Neural cell (in vitro differentiated cells): Measurements from ENCODE around the gene PLXDC1. TPM values are rescaled to one million over a fixed set of nuclear protein-coding genes. Genes with fewer than 3 reads are reported as not detected.

Source experiments
- H2AFZ ChIP-seq: fragments of 200-600, 300-800 bp; sonication (generic), shearing (Covaris generic); 2 replicates; pipeline ENCODE4 v1.6.0; 2014; ENCODE audit warnings: low read depth, mild to moderate bottlenecking, antibody characterized with exemption, low read length, moderate library complexity
- H3F3A ChIP-seq: fragments of 200-600 bp; shearing (Covaris generic); 2 replicates; pipeline ENCODE4 v1.6.1; 2016; ENCODE audit warnings: mild to moderate bottlenecking, moderate library complexity, mixed read lengths, antibody characterized with exemption, low read length; ENCODE audit not compliant: insufficient read depth, poor library complexity, severe bottlenecking
- H3K27ac ChIP-seq: fragments of 200-600, 300-800 bp; sonication (generic), shearing (Covaris generic); 2 replicates; pipeline ENCODE4 v1.5.1; 2014; ENCODE audit warnings: mild to moderate bottlenecking, low read length, moderate library complexity
- H3K27me3 ChIP-seq: fragments of 300-800, 200-600 bp; sonication (generic), shearing (Covaris generic); 2 replicates; pipeline ENCODE4 v1.6.0; 2014; ENCODE audit warnings: mild to moderate bottlenecking, low read depth, low read length, moderate library complexity; ENCODE audit not compliant: insufficient read depth
- H3K36me3 ChIP-seq: fragments of 300-800, 200-600 bp; sonication (generic), shearing (Covaris generic); 2 replicates; pipeline ENCODE4 v1.5.1; 2014; ENCODE audit warnings: mild to moderate bottlenecking, antibody characterized with exemption, low read length, moderate library complexity; ENCODE audit not compliant: insufficient read depth
- H3K4me2 ChIP-seq: fragments of 300-800, 200-600 bp; sonication (generic), shearing (Covaris generic); 2 replicates; pipeline ENCODE4 v1.6.0; 2014; ENCODE audit warnings: mild to moderate bottlenecking, low read length
- H3K4me3 ChIP-seq: fragments of 300-800, 200-600 bp; sonication (generic), shearing (Covaris generic); 2 replicates; pipeline ENCODE4 v1.5.1; 2014; ENCODE audit warnings: mild to moderate bottlenecking, low read length, moderate library complexity
- H3K79me2 ChIP-seq: fragments of 200-600 bp; shearing (Covaris generic); replicated peaks from 2 replicates; pipeline ENCODE4 v1.6.0; 2014; ENCODE audit warnings: mild to moderate bottlenecking, low read length, moderate library complexity; ENCODE audit not compliant: insufficient read depth
- H3K9ac ChIP-seq: fragments of 300-800, 200-600 bp; sonication (generic), shearing (Covaris generic); 2 replicates; pipeline ENCODE4 v1.6.1; 2016; ENCODE audit warnings: mild to moderate bottlenecking, low read length, mixed read lengths
- H3K9me2 ChIP-seq: fragments of 200-600 bp; shearing (Covaris generic); 2 replicates; pipeline ENCODE4 v1.6.1; 2016; ENCODE audit warnings: mild to moderate bottlenecking, low read length, mixed read lengths; ENCODE audit not compliant: insufficient read depth
- H3K9me3 ChIP-seq: fragments of 200-600, 300-800 bp; sonication (generic), shearing (Covaris generic); 2 replicates; pipeline ENCODE4 v1.6.1; 2016; ENCODE audit warnings: mild to moderate bottlenecking, mixed run types, low read length, moderate library complexity, mixed read lengths
- H4K20me1 ChIP-seq: fragments of 200-600 bp; shearing (Covaris generic); 2 replicates; pipeline ENCODE4 v1.6.1; 2016; ENCODE audit warnings: mild to moderate bottlenecking, mixed run types; ENCODE audit not compliant: insufficient read depth
- CTCF ChIP-seq: fragments of 450-650 bp; IDR thresholded peaks from 2 replicates; pipeline ENCODE4 v1.5.1; 2014; ENCODE audit warnings: antibody characterized with exemption, mild to moderate bottlenecking, moderate library complexity; ENCODE audit not compliant: poor library complexity, severe bottlenecking
- EP300 ChIP-seq: fragments of 450-650 bp; conservative IDR thresholded peaks from 2 replicates; pipeline ENCODE4 v1.6.1; 2014; ENCODE audit warnings: antibody characterized with exemption, mild to moderate bottlenecking, moderate library complexity; ENCODE audit not compliant: poor library complexity, severe bottlenecking
- EZH2 ChIP-seq: fragments of 200-600, 300-800 bp; shearing (Covaris generic), sonication (generic); IDR thresholded peaks from 2 replicates; pipeline ENCODE4 v1.6.1; 2014; ENCODE audit warnings: antibody characterized with exemption, low read length, borderline replicate concordance, mild to moderate bottlenecking; ENCODE audit not compliant: insufficient read depth, poor library complexity, severe bottlenecking
- MXI1 ChIP-seq: fragments of 450-650 bp; conservative IDR thresholded peaks from 2 replicates; pipeline ENCODE4 v1.6.1; 2014; ENCODE audit warnings: antibody characterized with exemption, mild to moderate bottlenecking; ENCODE audit not compliant: poor library complexity, severe bottlenecking
- POLR2AphosphoS5 ChIP-seq: IDR thresholded peaks from 2 replicates; pipeline ENCODE4 v1.6.1; 2012
- RAD21 ChIP-seq: fragments of 450-650 bp; conservative IDR thresholded peaks from 2 replicates; pipeline ENCODE4 v1.6.1; 2014; ENCODE audit warnings: antibody characterized with exemption, mild to moderate bottlenecking, moderate library complexity
- REST ChIP-seq: IDR thresholded peaks from 2 replicates; pipeline ENCODE4 v1.6.1; 2012; ENCODE audit warnings: borderline replicate concordance
- SMC3 ChIP-seq: fragments of 450-650 bp; conservative IDR thresholded peaks from 2 replicates; pipeline ENCODE4 v1.6.1; 2014; ENCODE audit warnings: antibody characterized with exemption, mild to moderate bottlenecking, moderate library complexity; ENCODE audit not compliant: poor library complexity
- TAF1 ChIP-seq: IDR thresholded peaks from 2 replicates; pipeline ENCODE4 v1.6.1; 2012; ENCODE audit warnings: low read depth
- polyA plus RNA-seq: library from polyadenylated mRNA; depleted of rRNA; stranded (reverse); fragments of >200 nt; gene quantifications from 2 replicates; pipeline ENCODE4 v1.2.3, GENCODE V29; 2014

The PLXDC1 gene
- polyA plus RNA-seq, 1 donor from 2014 or later = 10.0 TPM

GRCh38 chr17:39177256-39177655, 25.8 kb upstream of the PLXDC1 start:
- no peaks in the 10 kb centered on the region for H3K79me2 ChIP-seq
- no peaks in the 10 kb centered on the region for H3K9me2 ChIP-seq
- no peaks in the 10 kb centered on the region for H3K9me3 ChIP-seq
- H3K36me3 ChIP-seq = peaks cover 10% of the 10 kb centered on the region
- H3K27ac ChIP-seq = no peak overlapping the region
- H3K9ac ChIP-seq = no peak overlapping the region
- H3K4me2 ChIP-seq = no peak overlapping the region
- H3K4me3 ChIP-seq = no peak overlapping the region
- no peaks in the 10 kb centered on the region for H4K20me1 ChIP-seq
- no peaks in the 10 kb centered on the region for H3K27me3 ChIP-seq
- no peak for TF ChIP-seq EP300
- H3F3A ChIP-seq = no peaks in the 10 kb centered on the region
- no peak overlapping the region for H2AFZ ChIP-seq

GRCh38 chr17:39175695-39176093, 24.3 kb upstream of the PLXDC1 start:
- Histone ChIP-seq H3K27ac (no peak overlapping the region), H3K36me3 (peaks cover 10% of the 10 kb centered on the region), H3K4me2 (no peak overlapping the region), H3K4me3 (no peak overlapping the region), H3K9me3 (no peaks in the 10 kb centered on the region), H3K79me2 (no peaks in the 10 kb centered on the region), H3K9ac (no peak overlapping the region), H3F3A (no peaks in the 10 kb centered on the region), H3K9me2 (no peaks in the 10 kb centered on the region), H4K20me1 (no peaks in the 10 kb centered on the region), H3K27me3 (no peaks in the 10 kb centered on the region), H2AFZ (no peak overlapping the region)
- TF ChIP-seq RAD21 = no peak
- no peak for TF ChIP-seq REST
- TF ChIP-seq SMC3 = no peak
- TF ChIP-seq MXI1 = no peak
- no peak for TF ChIP-seq EP300
- TF ChIP-seq EZH2 = no peak
- no peak for TF ChIP-seq TAF1
- TF ChIP-seq POLR2AphosphoS5 = no peak

- H3K79me2 ChIP-seq = no peaks in the 10 kb centered on the region
- no peaks in the 10 kb centered on the region for H3K9me2 ChIP-seq
- H3K27ac ChIP-seq = no peak overlapping the region
- H3K9me3 ChIP-seq = no peaks in the 10 kb centered on the region
- no peak overlapping the region for H3K4me2 ChIP-seq
- TF ChIP-seq RAD21 (no peak), SMC3 (peak; percentile 44), CTCF (peak; percentile 62), EZH2 (no peak), TAF1 (no peak), POLR2AphosphoS5 (no peak)
- H3K27me3 ChIP-seq = no peaks in the 10 kb centered on the region
- no peaks in the 10 kb centered on the region for H4K20me1 ChIP-seq
- H3K4me3 ChIP-seq = no peak overlapping the region
- peaks cover 10% of the 10 kb centered on the region for H3K36me3 ChIP-seq
- H3K9ac ChIP-seq = no peak overlapping the region
- H2AFZ ChIP-seq = no peak overlapping the region
- H3F3A ChIP-seq = no peaks in the 10 kb centered on the region
These were observed 23.7 kb upstream of the PLXDC1 start for GRCh38 chr17:39174920-39175694.
